ENCODE results near the gene ZBTB40.

ZBTB40 gene

DNA sequence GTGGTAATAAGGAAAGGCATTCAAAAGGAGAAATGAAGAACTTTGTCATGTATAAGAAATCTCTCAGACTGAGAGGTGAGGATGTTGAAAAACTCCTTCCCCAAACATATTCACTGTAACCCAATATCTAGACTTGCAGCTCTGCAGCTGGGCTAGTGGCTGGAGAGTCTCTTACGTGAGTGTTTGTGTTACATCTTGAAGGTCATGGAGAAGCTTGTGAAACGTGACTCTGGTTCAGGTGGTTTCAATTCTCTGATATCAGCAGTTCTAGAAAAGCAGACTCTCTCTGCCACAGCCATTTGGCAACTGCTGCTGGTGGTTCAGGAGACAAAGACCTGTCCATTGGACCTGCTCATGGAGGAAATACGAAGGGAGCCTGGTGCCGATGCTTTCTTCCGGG, 56.7 kb downstream of the ZBTB40 start:
- TF ChIP-seq, protein P1, sequence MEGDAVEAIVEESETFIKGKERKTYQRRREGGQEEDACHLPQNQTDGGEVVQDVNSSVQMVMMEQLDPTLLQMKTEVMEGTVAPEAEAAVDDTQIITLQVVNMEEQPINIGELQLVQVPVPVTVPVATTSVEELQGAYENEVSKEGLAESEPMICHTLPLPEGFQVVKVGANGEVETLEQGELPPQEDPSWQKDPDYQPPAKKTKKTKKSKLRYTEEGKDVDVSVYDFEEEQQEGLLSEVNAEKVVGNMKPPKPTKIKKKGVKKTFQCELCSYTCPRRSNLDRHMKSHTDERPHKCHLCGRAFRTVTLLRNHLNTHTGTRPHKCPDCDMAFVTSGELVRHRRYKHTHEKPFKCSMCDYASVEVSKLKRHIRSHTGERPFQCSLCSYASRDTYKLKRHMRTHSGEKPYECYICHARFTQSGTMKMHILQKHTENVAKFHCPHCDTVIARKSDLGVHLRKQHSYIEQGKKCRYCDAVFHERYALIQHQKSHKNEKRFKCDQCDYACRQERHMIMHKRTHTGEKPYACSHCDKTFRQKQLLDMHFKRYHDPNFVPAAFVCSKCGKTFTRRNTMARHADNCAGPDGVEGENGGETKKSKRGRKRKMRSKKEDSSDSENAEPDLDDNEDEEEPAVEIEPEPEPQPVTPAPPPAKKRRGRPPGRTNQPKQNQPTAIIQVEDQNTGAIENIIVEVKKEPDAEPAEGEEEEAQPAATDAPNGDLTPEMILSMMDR (IDR thresholded peaks at IDR 0.05; ENCODE audit: low read length, missing control alignments), result no peak
- no peak overlapping the region for H3K4me3 ChIP-seq (replicated peaks; ENCODE audit: low read depth, low read length)
- no peak for DNase-seq (ENCODE audit: low read depth)

DNA sequence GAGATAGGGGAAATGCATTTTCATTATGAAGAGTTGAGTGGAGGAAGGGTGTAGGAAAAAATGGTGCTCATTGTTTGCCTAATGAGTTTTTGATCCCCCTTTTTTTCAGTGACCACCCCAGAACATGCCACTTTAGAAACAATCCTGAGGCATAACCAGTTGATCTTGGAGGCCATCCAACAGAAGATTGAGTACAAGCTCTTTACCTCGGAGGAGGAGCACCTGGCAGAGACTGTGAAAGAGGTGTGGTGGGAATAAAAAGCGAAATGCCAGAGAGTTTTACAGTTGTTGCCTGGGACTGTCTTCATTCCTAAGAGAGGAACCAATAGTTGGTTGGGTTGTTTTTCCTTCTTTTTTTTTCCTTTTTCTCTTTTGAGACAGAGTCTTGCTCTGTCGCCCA, 57.3 kb downstream of the ZBTB40 start:
- H3K4me3 ChIP-seq (replicated peaks; ENCODE audit: low read depth, low read length), result no peak overlapping the region
- TF ChIP-seq, protein P1 (IDR thresholded peaks at IDR 0.05; ENCODE audit: low read length, missing control alignments), result no peak
- DNase-seq (ENCODE audit: low read depth), result no peak

DNA sequence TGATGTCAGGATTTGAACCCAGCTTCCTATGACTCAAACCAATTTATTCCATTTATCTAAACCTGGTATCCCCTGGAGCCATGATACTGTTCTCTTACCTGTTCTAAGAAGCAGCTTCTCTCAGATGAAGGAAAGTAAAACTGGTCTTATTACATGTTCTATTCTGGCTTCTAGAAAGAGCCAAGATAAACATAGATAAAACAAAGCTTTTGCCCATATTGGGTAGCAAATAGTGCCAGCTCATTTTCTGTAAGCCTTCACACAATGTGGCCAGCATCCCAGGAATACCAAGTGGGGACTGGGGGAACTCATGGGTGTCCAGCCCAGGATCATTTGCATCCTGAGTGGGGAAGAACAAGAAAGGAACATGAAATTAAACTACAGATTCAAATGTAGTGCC, 58.2 kb downstream of the ZBTB40 start:
- H3K4me3 ChIP-seq (replicated peaks; ENCODE audit: low read depth, low read length), result no peak overlapping the region
- DNase-seq (ENCODE audit: low read depth), result no peak
- TF ChIP-seq, protein P1 (IDR thresholded peaks at IDR 0.05; ENCODE audit: low read length, missing control alignments), result no peak

DNA sequence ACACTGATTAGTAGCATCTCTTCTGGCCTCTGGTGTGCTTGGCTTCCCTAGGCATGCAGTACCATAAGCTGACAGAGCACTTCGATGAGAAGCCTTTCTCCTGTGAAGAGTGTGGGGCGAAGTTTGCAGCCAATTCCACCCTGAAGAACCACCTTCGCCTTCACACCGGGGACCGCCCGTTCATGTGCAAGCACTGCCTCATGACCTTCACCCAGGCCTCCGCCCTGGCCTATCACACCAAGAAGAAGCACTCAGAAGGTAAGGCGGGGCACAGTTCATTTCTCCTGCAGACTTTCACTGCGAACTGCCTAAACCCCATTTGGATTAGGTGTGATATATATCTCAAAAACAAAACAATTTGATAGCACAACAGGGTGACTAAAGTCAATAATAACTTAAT, 61.2 kb downstream of the ZBTB40 start:
- DNase-seq (ENCODE audit: low read depth), result no peak
- TF ChIP-seq, protein P1 (IDR thresholded peaks at IDR 0.05; ENCODE audit: low read length, missing control alignments), result no peak
- no peak overlapping the region for H3K4me3 ChIP-seq (replicated peaks; ENCODE audit: low read depth, low read length)

DNA sequence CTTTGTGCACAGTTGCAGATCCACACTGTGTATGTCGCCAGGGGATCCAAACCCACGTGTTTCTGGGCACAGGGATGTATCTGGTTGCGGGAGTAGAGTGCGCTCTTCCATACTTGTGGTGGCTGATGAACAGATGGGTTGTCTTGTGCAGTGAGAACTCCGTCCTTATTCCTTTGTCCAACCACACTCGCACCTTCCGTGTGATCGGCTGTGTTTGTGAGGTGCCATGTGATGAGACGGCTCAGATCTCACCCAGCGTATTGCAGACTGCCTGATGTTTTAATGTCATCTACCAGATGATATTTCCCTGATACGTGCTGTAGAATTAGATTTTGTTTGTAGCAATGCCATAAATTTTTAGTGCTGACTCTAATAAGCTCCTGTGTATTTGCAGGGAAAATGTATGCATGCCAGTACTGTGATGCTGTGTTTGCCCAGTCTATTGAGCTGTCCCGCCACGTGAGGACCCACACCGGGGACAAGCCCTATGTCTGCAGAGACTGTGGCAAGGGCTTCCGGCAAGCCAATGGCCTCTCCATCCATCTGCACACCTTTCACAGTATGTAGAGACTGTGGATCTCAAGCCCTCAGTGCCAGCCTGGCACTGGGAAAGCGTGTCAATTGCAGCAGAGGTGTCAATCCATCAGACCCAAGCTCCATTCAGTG, 65.4 kb downstream of the ZBTB40 start:
- TF ChIP-seq, protein P1 (IDR thresholded peaks at IDR 0.05; ENCODE audit: low read length, missing control alignments), result no peak
- DNase-seq (ENCODE audit: low read depth), result no peak
- no peak overlapping the region for H3K4me3 ChIP-seq (replicated peaks; ENCODE audit: low read depth, low read length)

DNA sequence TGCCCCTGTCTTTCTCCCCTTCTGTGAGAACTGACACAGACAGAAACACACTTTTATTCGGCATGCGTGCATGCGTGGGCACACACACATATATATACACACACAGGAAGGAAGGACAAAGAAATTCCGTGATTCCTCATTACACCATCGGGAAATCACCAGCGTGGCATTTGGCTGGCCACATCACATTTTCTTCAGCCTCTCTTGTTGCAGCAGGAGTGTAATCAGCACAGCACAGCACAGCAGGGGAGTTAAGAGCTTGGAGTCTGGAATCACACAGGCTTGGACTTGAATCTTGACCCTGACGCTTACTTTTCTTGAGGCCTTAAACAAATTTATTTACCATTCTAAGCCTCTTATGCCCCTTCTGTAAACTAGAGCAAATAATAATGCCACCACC, 66.3 kb downstream of the ZBTB40 start:
- TF ChIP-seq, protein P1 (IDR thresholded peaks at IDR 0.05; ENCODE audit: low read length, missing control alignments), result no peak
- no peak overlapping the region for H3K4me3 ChIP-seq (replicated peaks; ENCODE audit: low read depth, low read length)
- no peak for DNase-seq (ENCODE audit: low read depth)

DNA sequence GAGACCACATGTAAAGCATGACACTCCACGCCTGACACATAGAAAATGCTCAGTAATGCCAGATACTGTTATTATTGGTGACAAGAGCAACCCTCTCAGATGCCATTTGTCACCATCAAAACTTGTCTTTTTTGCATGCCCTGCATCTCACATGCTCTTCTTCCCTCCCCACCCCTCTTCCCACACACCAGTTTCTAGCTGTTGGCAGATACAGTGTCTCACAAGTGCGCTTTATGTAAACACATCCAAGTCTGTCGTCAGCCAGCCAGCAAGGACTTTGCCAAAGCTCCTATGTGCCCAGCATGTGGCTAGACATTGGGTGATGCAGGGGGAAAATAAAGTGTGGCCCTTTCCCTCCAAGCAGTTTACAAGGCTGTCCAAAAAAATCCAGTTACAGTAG, 66.7 kb downstream of the ZBTB40 start:
- DNase-seq (ENCODE audit: low read depth), result no peak
- TF ChIP-seq, protein P1 (IDR thresholded peaks at IDR 0.05; ENCODE audit: low read length, missing control alignments), result no peak
- H3K4me3 ChIP-seq (replicated peaks; ENCODE audit: low read depth, low read length), result no peak overlapping the region

All from fibroblast of pulmonary artery (primary cell).